Endothelial cell of umbilical vein (primary cell): ENCODE results near the gene SUMF1. TPM values are rescaled to one million over a fixed set of nuclear protein-coding genes. Genes with fewer than 3 reads are reported as not detected.

Experiments used
- BruUV-seq: library from RNA; stranded (reverse); fragments of 400-500 nt; replicated peaks from 2 replicates; lab custom pipeline; 2021; lab: Mats Ljungman, UMichigan
- CTCF ChIA-PET: fragments of 300-600, 350-600 bp; sonication (Branson Sonifier 250); formaldehyde crosslinking; loops from one replicate; lab custom pipeline; 2021; ENCODE audit warnings: antibody characterized with exemption, inconsistent platforms; lab: Charles Lee
- POLR2A ChIA-PET: fragments of 300-600, 350-600 bp; sonication (Branson Sonifier 250); formaldehyde crosslinking; loops from one replicate; lab custom pipeline; 2021; ENCODE audit warnings: antibody characterized with exemption, inconsistent platforms; lab: Charles Lee
- DNase-seq: peaks from one replicate; pipeline ENCODE4 v3.0.0-alpha.2; 2011; ENCODE audit warnings: low read depth, low spot score
- FAIRE-seq: peaks from 2 replicates; lab custom pipeline; 2011; peaks lifted over from hg19 to GRCh38; lab: Jason Lieb, UNC
- H2AFZ ChIP-seq: 2 replicates; pipeline ENCODE4 v1.6.0; 2012; ENCODE audit warnings: low read depth, low read length, control low read depth, inconsistent platforms
- H3K27ac ChIP-seq: 2 replicates; pipeline ENCODE4 v1.5.1; 2011; ENCODE audit warnings: low read depth, mild to moderate bottlenecking, control low read depth, low read length, moderate library complexity; ENCODE audit not compliant: insufficient read depth
- H3K27me3 ChIP-seq, 2 experiments: 2 replicates each; pipeline versions ENCODE4 v1.6.0 to v1.6.1; 2011; ENCODE audit warnings: low read length in 2 of 2, mixed read lengths in 1 of 2; ENCODE audit not compliant: control insufficient read depth in 2 of 2, insufficient read depth in 2 of 2
- H3K36me3 ChIP-seq, 2 experiments: 2 replicates in 1 of 2; 3 replicates in 1 of 2; pipeline ENCODE4 v1.5.1; 2011; ENCODE audit warnings: low read length in 2 of 2, mild to moderate bottlenecking in 1 of 2, moderate library complexity in 1 of 2; ENCODE audit not compliant: control insufficient read depth in 2 of 2, insufficient read depth in 2 of 2; ENCODE audit errors: extremely low read depth in 1 of 2
- H3K4me1 ChIP-seq: 3 replicates; pipeline ENCODE4 v1.5.1; 2011; ENCODE audit warnings: mild to moderate bottlenecking, low read length; ENCODE audit not compliant: control insufficient read depth, insufficient read depth; ENCODE audit errors: extremely low read depth
- H3K4me2 ChIP-seq: 2 replicates; pipeline ENCODE4 v1.6.1; 2011; ENCODE audit warnings: low read length, control low read depth, mixed read lengths; ENCODE audit not compliant: insufficient read depth
- H3K4me3 ChIP-seq, 3 experiments: fragments of 200-600 bp in 1 of 3; sonication (generic), shearing (Covaris generic) in 1 of 3; replicated peaks in 1 of 3; 2 replicates each; pipeline ENCODE4 v1.5.1; 2011 to 2016; ENCODE audit warnings: control low read depth in 3 of 3, low read length in 3 of 3, mild to moderate bottlenecking in 2 of 3, inconsistent platforms in 1 of 3, low read depth in 1 of 3, moderate library complexity in 1 of 3; ENCODE audit not compliant: insufficient read depth in 1 of 3
- H3K79me2 ChIP-seq: 2 replicates; pipeline ENCODE4 v1.6.0; 2012; ENCODE audit warnings: low read length, inconsistent platforms; ENCODE audit not compliant: control insufficient read depth, insufficient read depth
- H3K9ac ChIP-seq: replicated peaks from 2 replicates; pipeline ENCODE3; 2011; ENCODE audit warnings: low read length, control low read depth; ENCODE audit not compliant: insufficient read depth; ENCODE audit errors: extremely low read depth
- H3K9me1 ChIP-seq: replicated peaks from 3 replicates; pipeline ENCODE4 v1.6.0; 2011; ENCODE audit warnings: mild to moderate bottlenecking, low read length; ENCODE audit not compliant: control insufficient read depth, insufficient read depth; ENCODE audit errors: extremely low read depth
- H3K9me3 ChIP-seq: replicated peaks from 2 replicates; pipeline ENCODE4 v1.5.1; 2012; ENCODE audit warnings: low read length, inconsistent platforms; ENCODE audit not compliant: control insufficient read depth, insufficient read depth
- H4K20me1 ChIP-seq: replicated peaks from 2 replicates; pipeline ENCODE3; 2011; ENCODE audit warnings: mild to moderate bottlenecking, low read length; ENCODE audit not compliant: control insufficient read depth, insufficient read depth; ENCODE audit errors: extremely low read depth
- CTCF ChIP-seq, 2 donors: IDR thresholded peaks; 1 replicate in 1 of 2; 2 replicates in 1 of 2; pipeline ENCODE4 v1.5.1; 2011; ENCODE audit warnings: low read length in 2 of 2, mild to moderate bottlenecking in 2 of 2, moderate library complexity in 2 of 2, control low read depth in 1 of 2, inconsistent platforms in 1 of 2, low read depth in 1 of 2; ENCODE audit not compliant: insufficient read depth in 1 of 2; ENCODE audit errors: extremely low read depth in 1 of 2
- EZH2 ChIP-seq: IDR thresholded peaks from 2 replicates; pipeline ENCODE4 v1.6.1; 2012; ENCODE audit warnings: borderline replicate concordance, low read depth, mild to moderate bottlenecking, moderate library complexity, low read length, inconsistent platforms; ENCODE audit not compliant: severe bottlenecking
- FOS ChIP-seq: IDR thresholded peaks from 2 replicates; pipeline ENCODE4 v1.6.1; 2011; ENCODE audit warnings: mild to moderate bottlenecking, low read length, moderate library complexity, borderline replicate concordance; ENCODE audit not compliant: insufficient read depth
- GATA2 ChIP-seq: IDR thresholded peaks from 2 replicates; pipeline ENCODE4 v1.7.0; 2011; ENCODE audit warnings: low read depth, mild to moderate bottlenecking, moderate library complexity, mixed read lengths, low read length; ENCODE audit not compliant: insufficient read length, insufficient read depth
- JUN ChIP-seq: IDR thresholded peaks from 2 replicates; pipeline ENCODE4 v1.6.1; 2011; ENCODE audit warnings: borderline replicate concordance, low read depth; ENCODE audit not compliant: insufficient read length, insufficient read depth
- MAX ChIP-seq: IDR thresholded peaks from 2 replicates; pipeline ENCODE4 v1.6.1; 2011; ENCODE audit not compliant: insufficient read depth, insufficient read length
- MYC ChIP-seq: IDR thresholded peaks from one replicate; pipeline ENCODE4 v1.6.1; 2011; ENCODE audit warnings: mild to moderate bottlenecking, low read depth, low read length
- POLR2A ChIP-seq: IDR thresholded peaks from 2 replicates; pipeline ENCODE4 v1.6.1; 2012; ENCODE audit warnings: low read depth, mild to moderate bottlenecking, control low read depth, low read length
- POLR2AphosphoS5 ChIP-seq: IDR thresholded peaks from 2 replicates; pipeline ENCODE4 v1.6.1; 2012; ENCODE audit warnings: low read depth, mild to moderate bottlenecking, control low read depth, low read length, moderate library complexity; ENCODE audit not compliant: insufficient read depth
- dilution Hi-C: fragments of 300-500 bp; cut with MboI; formaldehyde crosslinking; loops from one replicate; pipeline ENCODE4 v1.15.0; 2019; ENCODE audit warnings: low sequenced_read_pairs; ENCODE audit not compliant: extremely low pct_ligation_motif_present
- intact Hi-C: fragments of 100-400 bp; cut with micrococcal nuclease; formaldehyde crosslinking; loops from one replicate; pipeline ENCODE4 v1.10.0; 2022
- polyA plus RNA-seq, 4 experiments: library from polyadenylated mRNA; depleted of rRNA in 3 of 4; stranded (reverse) in 3 of 4; unstranded in 1 of 4; fragments of >200 nt; gene quantifications; 2 replicates each; pipeline versions ENCODE4 v1.2.1 to v1.2.3, GENCODE V29; 2011 to 2012; ENCODE audit warnings: missing spikeins in 1 of 4
- total RNA-seq: library from RNA; stranded (reverse); gene quantifications from 2 replicates; pipeline ENCODE4 v1.2.3, GENCODE V29; 2021

SUMF1 gene
- total and polyA plus RNA-seq, 2 donors (not counting 3 experiments of a cell fraction or from before 2014, with no cell fraction given): 31.5 to 46.8 TPM

- no peaks in the 10 kb centered on the region for H3K9me1 ChIP-seq
- H3K9ac ChIP-seq: no peak overlapping the region
- POLR2A ChIA-PET: no interaction called here
- TF ChIP-seq POLR2A: no peak
- TF ChIP-seq MYC: no peak
- TF ChIP-seq GATA2: no peak
- no peak for TF ChIP-seq JUN
- TF ChIP-seq FOS: no peak
- no peak for TF ChIP-seq POLR2AphosphoS5
- TF ChIP-seq CTCF (IDR thresholded peaks at IDR 0.05; ENCODE audit: extremely low read depth in 1 of 2, insufficient read depth in 1 of 2, low read depth in 1 of 2, low read length in 2 of 2): no peak
- no peak for TF ChIP-seq MAX
- no peak for TF ChIP-seq EZH2
- H2AFZ ChIP-seq: no peak overlapping the region
- H3K27me3 ChIP-seq: no peaks in the 10 kb centered on the region
- dilution Hi-C loops: no loop called here
- no peak overlapping the region for H3K4me2 ChIP-seq
- H3K4me1 ChIP-seq: no peaks in the 10 kb centered on the region
- intact Hi-C loops: no loop called here
- DNase-seq: no peak
- no peak overlapping the region for H3K27ac ChIP-seq
- H3K9me3 ChIP-seq: no peaks in the 10 kb centered on the region
- CTCF ChIA-PET: no interaction called here
- H3K36me3 ChIP-seq: no peaks in the 10 kb centered on the region
- peaks cover 2% of the 10 kb centered on the region for H4K20me1 ChIP-seq
- no TSS peak for BruUV-seq
- no peak overlapping the region for H3K4me3 ChIP-seq
- no peaks in the 10 kb centered on the region for H3K79me2 ChIP-seq
- no peak for FAIRE-seq
These were observed 87.1 kb downstream of the SUMF1 start for GRCh38 chr3:4380013-4380412.
